GM18511 (cell line): ENCODE measurements around the gene CSAD.
A peak's percentile ranks its signal among the peaks of the same experiment; 100 is the strongest.
"Not testable (repeated sequence)": the region's sequence is repeated elsewhere in the genome, so short reads cannot be mapped to it uniquely, and the experiment has no call there.

ENCODE experiments used
- ATAC-seq: cut with Tn5 transposase; IDR thresholded peaks from one replicate; pipeline ENCODE4 v1.9.1; 2021; ENCODE audit warnings: mild to moderate bottlenecking, moderate library complexity; ENCODE audit not compliant: unreplicated experiment

Gene CSAD

DNA sequence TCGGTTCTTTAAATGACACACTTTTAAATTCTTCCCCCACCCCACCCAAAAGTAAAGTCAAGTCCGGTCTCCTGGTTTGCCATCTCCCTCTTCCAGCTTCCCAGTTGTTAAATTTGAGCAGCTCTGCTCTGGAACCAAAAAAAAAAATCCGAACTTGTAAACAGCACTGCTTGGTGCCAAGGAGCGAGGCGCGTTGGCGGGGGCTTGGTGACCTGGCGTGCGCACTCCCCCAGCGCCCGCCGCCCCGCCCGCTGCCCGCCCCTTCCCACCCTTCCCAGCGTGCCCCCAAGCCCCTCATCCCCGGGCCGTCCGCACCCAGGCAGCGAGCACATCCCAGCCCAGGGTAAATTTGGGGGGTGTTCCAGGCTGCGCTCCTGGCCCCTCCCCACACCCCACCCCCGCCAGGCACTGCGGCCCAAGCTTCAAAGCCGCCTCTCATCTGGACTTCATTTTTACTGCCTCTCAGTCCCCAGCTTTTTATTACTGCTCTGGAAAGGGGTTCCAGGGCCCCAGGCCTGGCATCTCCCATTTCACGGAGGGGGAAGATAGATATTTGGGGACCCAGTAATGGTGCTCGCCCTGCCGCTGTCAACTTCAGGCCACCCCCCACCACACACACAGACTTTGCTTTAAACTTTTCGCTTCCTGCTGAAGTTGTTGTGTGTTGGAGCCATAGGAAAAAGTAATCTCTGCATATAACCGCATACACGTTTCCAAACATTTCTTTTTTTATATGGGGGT is 38.0 kb upstream of the CSAD start:
- no peak for ATAC-seq

DNA sequence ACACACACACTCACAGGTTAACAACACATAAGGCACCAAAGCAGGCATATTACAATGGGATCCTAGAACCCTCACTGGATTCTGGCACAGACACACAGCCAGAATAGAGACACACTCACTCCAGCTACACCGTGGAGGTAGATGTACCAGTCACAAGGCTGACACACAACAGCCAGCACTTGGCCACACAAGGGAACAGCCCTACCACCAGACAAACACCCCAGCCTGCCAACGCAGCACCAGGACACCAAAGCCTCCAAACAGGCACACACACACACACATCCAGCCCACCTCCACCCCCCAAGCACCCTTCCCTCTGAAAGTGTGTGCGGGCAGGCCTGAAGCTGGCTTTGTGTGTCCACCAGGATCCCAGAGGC is 37.2 kb upstream of the CSAD start:
- no peak for ATAC-seq

DNA sequence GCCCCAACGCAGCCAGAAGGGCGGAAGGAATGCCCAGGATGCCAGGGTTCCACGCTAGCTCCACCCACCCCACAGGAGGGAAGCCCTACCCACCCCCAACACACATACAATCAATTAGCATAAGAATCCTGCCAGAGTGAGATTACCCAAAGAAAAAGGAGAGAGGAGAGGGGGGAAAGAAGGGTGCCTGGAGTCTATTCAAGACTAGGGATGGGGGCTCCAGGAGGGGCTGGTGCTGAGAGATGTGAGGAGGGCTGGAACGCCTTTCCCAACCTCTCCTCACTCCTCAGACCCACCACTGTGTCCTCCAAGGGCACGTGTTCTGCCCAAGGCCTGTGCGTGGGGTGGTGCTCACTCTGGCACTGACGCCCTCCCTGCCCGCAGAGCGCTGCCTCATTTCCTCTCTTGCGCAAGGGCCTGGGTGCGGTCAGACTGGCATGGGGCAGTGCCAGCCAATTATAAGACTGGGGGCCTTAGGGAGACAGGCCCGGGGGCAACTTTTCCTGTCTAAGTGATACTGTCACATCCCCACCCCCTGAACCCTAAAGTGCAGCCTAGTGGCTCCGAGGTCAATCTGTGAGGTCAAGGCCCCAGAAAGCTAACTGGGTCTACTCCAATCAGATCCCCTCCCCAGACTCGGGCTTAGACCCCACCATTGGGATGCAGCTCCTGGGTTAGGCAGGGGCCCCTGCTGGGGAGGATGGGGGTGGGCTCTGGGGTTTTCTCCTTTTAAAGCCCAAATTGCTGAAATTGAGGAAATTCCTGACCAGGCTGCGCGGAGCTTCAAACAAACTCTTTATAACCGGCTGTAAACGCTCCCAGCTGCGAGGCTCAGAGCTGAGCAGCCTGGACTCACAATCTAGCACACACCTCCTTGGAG is 36.6 kb upstream of the CSAD start:
- no peak for ATAC-seq

DNA sequence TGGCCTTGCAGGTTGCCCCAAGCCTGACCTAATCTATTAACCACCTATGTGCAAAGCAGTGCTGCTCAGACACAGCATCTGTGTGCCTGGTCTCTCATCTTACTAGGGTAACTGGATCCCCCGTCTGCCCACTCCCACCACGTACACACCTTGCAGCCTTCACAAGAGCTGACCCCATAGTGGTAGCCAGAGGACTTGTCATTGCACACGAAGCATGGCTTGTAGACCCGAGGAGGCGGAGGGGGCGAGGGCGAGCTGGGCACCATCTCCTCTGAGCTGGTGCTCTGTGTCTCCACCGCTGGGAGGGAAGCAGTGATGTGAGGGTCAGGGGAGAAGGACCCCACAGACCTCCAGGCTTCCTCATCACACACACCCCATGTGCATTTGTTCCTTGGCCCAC is 34.8 kb upstream of the CSAD start:
- no peak for ATAC-seq

DNA sequence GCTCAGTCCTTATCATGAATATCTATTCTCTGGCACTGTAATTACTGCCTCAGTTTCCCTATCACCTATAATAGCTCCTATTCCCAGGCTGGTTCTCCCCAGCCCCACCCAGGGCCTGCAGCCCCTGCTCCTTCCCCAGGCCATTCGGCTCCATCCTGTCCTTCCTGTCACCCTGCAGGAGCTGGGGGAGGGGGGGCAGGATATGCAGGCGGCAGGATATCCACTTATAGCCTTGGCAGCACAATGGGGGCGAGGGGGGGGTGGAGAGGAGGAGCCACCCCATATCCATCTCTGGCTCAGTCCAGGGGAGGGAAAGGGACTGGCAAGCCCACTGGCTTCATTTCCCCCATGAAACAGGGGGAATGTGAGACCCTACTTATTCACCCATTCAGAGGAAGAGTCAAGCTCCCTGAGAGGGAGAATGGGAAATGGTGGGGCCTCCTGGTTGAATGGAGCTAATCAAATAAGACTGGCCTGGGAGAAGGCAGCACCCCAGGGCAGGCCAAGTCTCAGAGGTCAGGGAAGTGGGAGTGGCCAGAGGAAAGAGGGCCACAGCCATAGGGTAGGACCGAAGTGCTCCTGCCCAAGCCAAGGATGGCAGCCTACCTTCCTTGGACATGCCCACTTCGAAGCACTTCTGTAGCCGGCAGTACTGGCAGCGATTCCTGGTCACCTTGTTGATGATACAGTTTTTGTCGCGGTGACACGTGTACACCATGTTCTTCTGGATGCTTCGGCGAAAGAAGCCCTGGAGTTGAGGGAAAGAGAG is 34.1 kb upstream of the CSAD start:
- ATAC-seq: no peak

DNA sequence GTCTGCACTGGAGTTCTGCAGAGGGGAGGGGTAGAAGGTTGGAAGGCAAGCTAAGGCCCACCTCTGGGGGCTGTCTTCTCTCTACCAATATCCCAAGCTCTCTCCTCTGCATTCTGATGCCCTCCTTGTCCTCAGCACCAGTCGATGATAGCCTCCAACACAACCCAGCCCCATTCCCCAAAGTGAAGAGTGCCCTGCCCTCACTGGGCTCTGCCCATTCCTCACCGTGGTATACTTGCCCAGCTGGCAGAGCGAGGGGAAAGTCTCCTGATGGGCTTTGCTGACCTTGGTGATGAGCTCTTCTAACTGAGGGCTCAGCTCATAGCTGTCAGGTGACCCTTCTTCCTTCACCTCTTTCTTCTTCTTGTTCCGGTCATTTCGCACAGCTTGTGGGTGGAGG is 33.5 kb upstream of the CSAD start:
- no peak for ATAC-seq

DNA sequence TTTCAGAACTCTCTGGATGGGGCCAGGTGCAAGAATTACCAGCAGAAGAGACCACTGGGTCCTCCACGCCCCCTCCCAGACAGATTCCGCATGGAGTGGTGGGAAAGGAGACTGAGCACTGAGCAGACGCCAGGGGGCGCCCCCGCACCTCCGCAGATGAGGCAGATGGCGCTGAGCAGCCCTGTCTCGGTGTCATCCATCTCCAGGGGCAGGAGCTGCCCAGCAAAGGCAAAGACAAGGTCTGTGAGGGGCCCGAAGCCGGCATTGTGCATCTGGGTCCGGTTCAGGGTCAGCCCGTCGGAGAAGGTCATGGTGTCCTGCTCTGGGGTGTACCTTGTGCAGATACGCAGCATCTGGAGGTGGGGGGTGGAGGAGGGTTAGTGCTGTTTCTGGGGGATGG is 32.6 kb upstream of the CSAD start:
- ATAC-seq: no peak

DNA sequence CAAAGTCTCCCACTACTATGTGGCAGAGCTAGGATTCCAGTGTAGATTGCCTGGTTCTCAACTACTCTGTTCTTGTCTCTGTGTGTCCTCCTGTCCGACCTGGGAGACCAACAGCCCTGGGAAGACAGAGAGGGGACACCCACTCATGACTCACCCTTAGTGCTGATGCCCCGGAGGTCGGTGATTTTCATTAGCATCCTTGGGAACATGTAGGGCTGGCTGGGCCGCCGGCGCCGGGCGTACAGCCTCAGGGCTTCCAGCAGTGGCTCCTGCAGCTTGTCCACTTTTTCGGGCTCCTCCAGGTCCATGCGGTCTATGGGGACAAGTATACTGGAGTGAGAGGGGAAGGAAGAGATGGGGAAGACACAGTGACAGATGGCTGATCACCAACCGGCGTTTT is 32.2 kb upstream of the CSAD start:
- no peak for ATAC-seq

DNA sequence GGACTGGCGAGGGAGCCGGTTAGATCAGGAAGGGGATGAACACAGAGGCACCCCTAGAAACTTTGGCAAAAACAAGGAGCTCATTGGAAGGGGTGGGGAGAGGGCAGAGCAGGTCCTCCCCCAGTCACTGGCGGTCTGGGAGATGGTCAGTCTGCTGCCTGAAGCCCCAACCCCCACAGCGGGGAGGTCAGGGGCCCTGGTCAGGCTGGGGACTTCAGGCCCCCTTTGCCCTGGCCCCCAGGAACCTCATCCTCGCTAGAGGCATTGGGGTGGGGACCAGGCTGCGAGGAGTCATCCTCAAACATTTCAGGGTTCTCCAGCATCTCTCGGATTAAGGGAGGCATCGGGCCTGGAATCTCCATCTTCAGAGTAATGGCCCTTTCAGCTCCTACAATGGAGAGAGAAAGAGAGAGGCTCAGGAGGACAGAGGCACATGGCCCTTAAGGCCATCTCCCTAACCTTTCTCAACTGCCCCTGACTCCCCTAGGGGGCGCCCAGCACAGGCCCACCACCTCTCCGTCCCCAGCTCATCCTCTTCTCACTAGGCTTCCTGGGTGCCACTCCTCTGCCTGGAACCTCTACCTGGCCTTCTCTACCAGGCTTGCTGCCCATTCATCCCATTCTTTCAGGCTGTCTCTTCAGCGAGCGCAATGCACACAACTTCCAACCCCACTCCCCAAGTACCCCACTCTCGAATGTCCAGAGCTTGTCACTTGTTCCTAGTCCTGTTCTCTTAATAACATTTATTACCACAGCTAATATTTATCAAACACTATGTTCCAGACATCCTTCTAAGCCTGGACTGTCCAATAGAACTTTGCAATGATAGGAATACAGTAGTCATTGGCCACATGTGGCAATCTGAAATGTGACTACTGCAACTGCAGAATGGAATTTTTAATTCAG is 31.0 kb upstream of the CSAD start:
- ATAC-seq: no peak

DNA sequence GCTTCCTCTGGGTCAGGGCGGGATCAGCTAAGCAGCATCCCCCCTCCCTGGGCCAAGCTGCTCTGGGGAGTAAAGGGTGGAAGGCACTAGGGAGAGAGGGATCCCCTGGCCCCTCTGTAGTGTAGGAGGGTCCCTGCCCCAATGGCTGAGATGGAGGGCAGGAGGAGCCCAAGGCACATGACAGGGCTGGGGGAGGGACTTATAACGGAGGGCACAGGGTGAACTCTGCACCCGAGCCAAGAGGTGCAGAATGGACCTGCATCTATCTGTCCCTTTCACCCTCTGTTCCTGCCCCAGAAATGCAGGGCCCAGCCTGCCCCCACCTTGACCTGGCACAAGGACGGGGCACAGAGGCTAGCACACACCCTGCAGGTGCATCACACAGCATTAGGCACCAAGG is 30.1 kb upstream of the CSAD start:
- no peak for ATAC-seq

DNA sequence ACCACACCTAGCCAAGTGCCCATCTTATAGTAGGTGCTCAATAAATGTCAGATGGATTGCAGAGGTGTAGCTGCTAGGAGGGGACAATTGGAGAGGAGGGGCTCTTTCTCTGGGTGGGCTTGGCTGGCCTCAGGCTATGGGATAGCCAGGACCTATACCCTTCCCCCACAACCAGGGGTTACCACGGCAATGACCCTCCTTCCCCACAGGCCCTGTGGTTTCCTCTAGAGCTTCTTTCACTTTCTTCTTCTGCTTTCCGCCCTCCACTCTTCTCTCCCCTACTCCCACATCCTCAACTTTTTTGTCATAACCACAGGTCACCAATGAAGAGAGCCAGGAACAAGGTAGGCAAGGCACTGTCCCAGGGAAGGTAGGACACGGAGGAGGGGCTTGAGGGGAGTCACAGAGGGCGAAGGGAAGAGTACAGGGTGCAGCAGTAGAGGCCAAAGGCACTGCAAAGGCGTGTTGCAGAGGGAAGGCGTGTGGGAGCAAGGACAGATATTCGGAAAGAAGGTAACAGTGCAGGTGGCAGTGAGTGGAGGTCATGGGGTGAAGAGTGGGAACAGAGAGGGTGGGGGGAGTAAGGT is 28.2 kb upstream of the CSAD start:
- ATAC-seq: no peak

DNA sequence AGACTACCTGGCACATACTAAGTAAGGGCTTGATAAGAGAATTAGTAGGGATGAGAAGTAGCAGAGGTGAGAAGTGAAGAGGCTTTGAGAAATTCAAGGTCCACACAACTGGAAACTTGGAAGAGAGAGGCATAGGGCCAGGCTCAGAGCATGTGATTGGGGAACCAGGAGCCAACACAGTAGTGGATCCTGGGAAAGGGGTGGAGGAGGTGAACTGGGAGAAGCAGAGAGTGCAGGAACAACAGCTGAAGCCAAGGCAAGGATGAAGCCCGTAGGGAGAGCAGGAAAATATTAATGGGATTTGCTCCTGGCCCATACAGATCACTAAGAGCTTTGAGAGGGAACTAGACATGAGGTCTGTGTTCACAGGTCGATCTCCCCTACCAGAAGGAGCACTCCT is 27.7 kb upstream of the CSAD start:
- ATAC-seq: no peak

DNA sequence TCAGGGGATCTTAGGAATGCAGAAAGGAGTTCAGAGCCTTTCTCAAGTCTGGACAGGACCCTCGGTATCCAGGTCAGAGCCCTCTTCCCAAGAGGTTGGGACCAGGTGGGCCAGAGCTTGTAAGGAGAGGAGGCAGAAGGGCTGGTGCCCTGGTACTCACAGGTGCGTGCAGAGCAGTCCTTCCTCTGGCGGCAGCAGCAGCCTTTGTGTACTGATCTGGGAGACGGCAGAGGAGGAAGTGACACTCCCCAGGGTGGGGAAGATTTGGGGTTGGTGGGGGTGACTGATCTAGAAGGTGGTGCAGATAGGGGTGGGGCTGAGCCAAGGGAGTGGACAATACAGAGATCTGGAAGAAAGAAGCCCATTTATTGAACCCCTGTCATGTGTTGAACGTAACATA is 26.3 kb upstream of the CSAD start, which contains the start of gene ITGB7:
ITGB7 (minus strand) TSS at position 210 of the 400 bp plus-strand sequence. CDS start 6,808 bp downstream, outside the sequence.
- ATAC-seq: peak; percentile 55

DNA sequence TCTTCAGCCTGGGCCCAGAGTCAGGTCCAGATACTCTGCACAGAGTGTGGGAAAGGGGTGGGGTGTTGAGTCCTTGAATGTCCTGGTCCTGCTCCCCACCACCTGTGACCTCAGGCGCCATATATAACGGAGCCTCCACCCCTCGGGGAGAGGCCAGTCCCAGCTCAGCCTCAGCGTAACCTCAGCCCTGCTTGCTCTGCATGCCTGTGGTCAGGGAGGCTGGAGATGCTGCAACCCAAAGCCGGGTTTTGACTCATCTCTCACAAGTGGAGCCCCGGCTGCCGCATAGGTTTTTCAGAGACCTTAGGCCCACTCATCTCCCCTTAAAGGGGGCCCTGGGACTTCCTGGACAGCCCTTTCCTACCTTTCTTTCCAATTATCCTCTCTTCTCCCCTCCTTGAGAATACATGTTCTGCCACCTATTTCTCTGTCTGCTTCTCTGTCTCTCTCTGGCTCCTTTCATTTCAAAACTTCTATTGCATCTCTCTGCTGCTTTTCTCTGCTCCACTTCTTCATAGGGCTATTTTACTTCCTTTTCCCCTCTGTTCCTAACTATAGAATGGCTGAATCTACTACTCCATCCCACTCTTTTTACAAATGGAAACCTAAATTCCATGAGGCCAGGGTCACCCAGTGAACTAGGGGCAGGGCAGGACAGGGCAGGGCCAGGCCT is 25.2 kb upstream of the CSAD start:
- peak; percentile 73 for ATAC-seq

DNA sequence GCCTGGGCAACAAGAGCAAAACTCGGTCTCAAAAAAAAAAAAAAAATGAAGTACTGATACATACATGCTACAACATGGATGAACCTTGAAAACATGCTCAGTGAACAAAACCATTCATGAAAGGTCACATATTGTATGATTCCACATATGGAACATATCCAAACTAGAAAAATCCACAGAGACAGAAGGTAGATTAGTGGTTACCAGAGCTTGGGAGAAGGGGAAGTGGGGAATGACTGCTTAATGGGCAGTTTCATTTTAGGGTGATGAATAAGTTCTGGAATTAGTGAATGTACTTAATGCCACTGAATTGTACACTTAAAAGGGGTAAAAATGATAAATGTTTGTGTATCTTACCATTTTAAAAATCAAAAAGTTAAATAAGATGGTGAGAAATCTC is 23.6 kb upstream of the CSAD start:
- no peak for ATAC-seq

DNA sequence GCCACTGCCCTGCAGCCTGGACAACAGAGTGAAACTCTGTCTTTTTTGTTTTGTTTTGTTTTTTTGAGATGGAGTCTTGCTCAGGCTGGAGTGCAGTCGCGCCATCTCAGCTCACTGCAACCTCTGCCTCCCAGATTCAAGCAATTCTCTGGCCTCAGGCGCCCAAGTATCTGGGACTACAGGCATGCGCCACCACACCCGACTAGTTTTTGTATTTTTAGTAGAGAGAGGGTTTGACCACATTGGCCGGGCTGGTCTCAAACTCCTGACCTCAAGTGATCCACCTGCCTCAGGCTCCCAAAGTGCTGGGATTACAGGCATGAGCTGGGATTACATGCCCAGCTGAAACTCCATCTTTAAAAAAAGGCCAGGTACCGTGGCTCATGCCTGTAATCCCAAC is 21.6 kb upstream of the CSAD start:
- not testable (repeated sequence) for ATAC-seq

DNA sequence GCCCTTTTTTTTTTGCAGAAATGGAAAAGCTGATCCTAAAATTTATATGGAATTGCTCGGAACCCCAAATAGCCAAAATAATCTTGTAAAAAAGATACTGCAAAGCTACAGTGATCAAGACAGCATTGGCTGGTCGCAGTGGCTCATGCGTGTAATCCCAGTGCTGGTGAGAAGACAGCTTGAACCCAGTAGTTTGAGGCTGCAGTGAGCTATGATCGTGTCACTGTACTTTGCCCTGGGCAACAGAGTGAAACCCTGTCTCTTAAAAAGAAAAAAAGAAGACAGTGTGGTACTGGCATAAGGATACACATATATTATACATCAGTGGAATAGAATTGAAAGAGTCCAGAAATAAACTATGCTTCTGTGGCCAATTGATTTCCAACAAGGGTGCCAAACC is 20.9 kb upstream of the CSAD start:
- no peak for ATAC-seq

DNA sequence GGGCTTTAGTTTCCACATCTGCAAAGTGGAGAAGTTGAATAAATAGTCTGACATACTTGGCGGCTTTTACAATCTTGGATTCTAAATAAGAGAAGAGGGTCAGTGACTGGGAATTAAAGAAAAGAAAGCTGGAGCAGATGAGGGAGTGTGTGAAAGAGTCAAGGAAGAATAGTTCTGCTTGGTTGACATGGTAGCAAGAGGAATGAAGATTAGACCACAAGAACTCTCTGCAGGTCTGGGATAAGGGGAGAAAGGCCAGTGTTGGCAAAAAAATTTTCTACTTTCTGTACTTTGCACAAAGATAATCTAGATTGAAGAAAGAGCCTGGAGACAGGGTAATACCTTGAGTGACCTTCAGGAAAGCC is 20.4 kb upstream of the CSAD start:
- ATAC-seq: no peak

DNA sequence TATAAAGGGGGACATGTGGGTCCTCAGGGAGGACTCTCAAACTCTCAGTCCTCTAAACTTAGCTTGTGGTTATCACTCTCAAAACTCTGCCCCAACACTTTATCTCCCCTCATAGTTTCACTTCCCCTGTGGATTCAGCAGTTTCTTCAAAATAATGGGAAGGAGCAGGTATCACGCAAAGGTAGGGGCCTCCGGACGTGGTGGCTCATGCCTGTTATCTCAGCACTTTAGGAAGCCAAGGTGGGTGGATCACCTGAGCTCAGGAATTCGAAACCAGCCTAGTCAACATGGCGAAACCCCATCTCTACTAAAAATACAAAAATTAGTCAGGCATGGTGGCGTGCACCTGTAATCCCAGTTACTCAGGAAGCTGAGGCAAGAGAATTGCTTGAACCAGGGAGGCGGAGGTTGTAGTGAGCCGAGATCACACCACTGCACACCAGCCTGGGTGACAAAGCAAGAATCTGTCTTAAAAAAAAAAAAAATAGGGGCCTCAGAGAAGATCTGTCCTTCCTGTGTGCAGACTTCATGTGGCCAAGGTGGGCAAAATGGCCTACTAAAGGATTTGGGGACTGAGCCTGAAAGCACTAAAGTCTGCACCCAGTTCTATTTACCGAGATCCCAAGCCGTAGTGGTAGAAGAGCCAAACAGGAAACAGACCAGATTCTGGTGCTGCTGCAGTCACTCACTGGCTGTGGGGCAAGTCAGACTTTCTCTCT is 19.9 kb upstream of the CSAD start:
- ATAC-seq: peak; percentile 59
